IgD-negative memory B cell (primary cell): Measurements from ENCODE around the gene ZDHHC6. TPM values are rescaled to one million over a fixed set of nuclear protein-coding genes. Genes with fewer than 3 reads are reported as not detected.
"Not testable (repeated sequence)": the region's sequence is repeated elsewhere in the genome, so short reads cannot be mapped to it uniquely, and the experiment has no call there.

Experiments used
- H3K27ac Mint-ChIP-seq, 3 donors: one replicate each; pipeline ENCODE4 v1.8.0; 2020 to 2022; ENCODE audit warnings: mild to moderate bottlenecking in 3 of 3, mixed read lengths in 3 of 3, moderate library complexity in 1 of 3
- H3K27me3 Mint-ChIP-seq: one replicate; pipeline ENCODE4 v1.8.0; 2021; ENCODE audit warnings: mixed read lengths
- H3K36me3 Mint-ChIP-seq: one replicate; pipeline ENCODE4 v1.8.0; 2020; ENCODE audit warnings: mild to moderate bottlenecking, mixed read lengths
- H3K4me1 Mint-ChIP-seq, 3 donors: one replicate each; pipeline ENCODE4 v1.8.0; 2020 to 2022; ENCODE audit warnings: mixed read lengths in 3 of 3, mild to moderate bottlenecking in 1 of 3
- H3K4me3 Mint-ChIP-seq, 4 donors: one replicate each; pipeline ENCODE4 v1.8.0; 2020 to 2022; ENCODE audit warnings: mild to moderate bottlenecking in 4 of 4, mixed read lengths in 4 of 4, moderate library complexity in 3 of 4
- H3K9me3 Mint-ChIP-seq, 3 donors: one replicate each; pipeline ENCODE4 v1.8.0; 2020 to 2021; ENCODE audit warnings: mixed read lengths in 3 of 3, mild to moderate bottlenecking in 1 of 3
- polyA plus RNA-seq: library from polyadenylated mRNA; unstranded; fragments of 300-500 nt; fragmentation: Illumina TruSeq; gene quantifications from one replicate; pipeline ENCODE4 v1.2.3, GENCODE V29; 2021

The ZDHHC6 gene
- polyA plus RNA-seq, 1 donor from 2014 or later, result 37.0 TPM

DNA sequence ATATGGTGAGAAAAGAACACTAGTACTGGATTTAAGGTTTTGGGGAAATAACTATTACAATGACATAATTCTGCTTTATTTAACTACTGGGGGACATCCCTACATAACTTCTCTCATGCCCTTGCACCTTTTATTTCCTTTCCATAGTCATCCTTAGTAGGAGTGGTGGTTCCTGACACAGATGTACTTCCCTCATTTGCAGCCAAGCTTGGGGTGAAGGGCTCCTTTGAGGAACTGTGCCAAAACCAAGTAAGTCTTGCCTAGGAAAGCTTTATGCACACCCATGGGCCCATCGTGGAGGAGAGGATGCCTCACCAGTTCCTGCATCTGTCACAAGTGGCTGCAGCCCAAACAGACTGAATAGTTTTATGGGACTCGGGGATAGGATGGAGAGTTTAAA lies 20.6 kb downstream of the ZDHHC6 start:
- no peaks in the 10 kb centered on the region for H3K27me3 Mint-ChIP-seq
- H3K4me1 Mint-ChIP-seq, result peaks cover 6 to 9% (median 6%) of the 10 kb centered on the region in 3 donors
- H3K27ac Mint-ChIP-seq, result no peak overlapping the region
- H3K4me3 Mint-ChIP-seq, result no peak overlapping the region
- no peaks in the 10 kb centered on the region for H3K9me3 Mint-ChIP-seq
- H3K36me3 Mint-ChIP-seq, result peaks cover 4% of the 10 kb centered on the region

DNA sequence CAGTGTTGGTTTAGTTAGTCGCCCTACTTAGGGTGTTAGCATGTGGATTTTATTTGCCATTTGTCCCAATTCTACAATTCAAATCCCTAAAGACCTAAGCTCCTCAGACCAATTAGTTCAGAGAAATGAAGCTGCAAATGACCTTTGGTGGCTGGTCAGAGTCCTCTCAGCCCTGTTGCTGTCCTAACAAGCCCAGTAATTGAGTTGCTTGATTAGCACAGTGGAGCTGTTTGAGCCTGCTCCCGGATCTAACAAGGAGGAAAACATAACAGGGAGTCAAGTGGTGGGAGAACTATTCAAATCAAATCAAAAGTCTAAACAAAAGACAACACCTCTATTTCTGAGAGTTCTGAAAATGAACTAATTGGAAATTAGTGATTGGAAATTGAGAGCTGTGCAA lies 22.1 kb downstream of the ZDHHC6 start:
- H3K36me3 Mint-ChIP-seq, result peaks cover 1% of the 10 kb centered on the region
- H3K9me3 Mint-ChIP-seq, result no peaks in the 10 kb centered on the region
- H3K27ac Mint-ChIP-seq, result no peak overlapping the region
- peaks cover 6 to 9% (median 6%) of the 10 kb centered on the region in 3 donors for H3K4me1 Mint-ChIP-seq
- H3K4me3 Mint-ChIP-seq, result no peak overlapping the region
- no peaks in the 10 kb centered on the region for H3K27me3 Mint-ChIP-seq

DNA sequence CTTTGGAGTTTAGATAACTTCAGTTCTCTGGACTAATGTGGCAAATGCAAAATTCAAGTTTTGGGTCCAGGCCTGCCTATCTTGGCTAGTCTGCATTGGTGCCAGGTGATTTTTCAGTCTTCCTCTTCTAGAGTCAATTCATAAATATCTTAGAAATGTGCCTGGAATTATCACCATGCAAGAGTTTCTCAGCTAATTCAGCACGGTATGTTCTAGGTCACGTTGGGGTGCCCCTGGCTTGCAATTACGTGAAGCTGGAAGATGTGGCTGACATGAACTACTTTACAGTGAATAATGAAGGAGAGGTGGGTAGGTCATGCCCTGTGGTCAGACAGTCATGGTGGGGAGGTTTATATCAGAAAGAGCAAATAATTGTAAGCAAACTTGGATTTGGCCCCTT lies 25.0 kb downstream of the ZDHHC6 start:
- H3K9me3 Mint-ChIP-seq, result no peaks in the 10 kb centered on the region
- no peak overlapping the region for H3K4me3 Mint-ChIP-seq
- peak overlapping the region in 1 of 3 donors; percentile 71 for H3K27ac Mint-ChIP-seq
- peaks cover 7% of the 10 kb centered on the region for H3K36me3 Mint-ChIP-seq
- no peaks in the 10 kb centered on the region for H3K4me1 Mint-ChIP-seq
- no peaks in the 10 kb centered on the region for H3K27me3 Mint-ChIP-seq

GRCh38 chr10:112412696-112413095 lies 34.0 kb downstream of the ZDHHC6 start:
- Mint-ChIP-seq H3K27ac (no peak overlapping the region), H3K4me3 (no peak overlapping the region), H3K4me1 (peaks cover 0 to 1% (median 0%) of the 10 kb centered on the region in 3 donors), H3K36me3 (peaks cover 9% of the 10 kb centered on the region), H3K9me3 (peaks cover 0 to under 1% (median 0%) of the 10 kb centered on the region in 3 donors), H3K27me3 (no peaks in the 10 kb centered on the region)

DNA sequence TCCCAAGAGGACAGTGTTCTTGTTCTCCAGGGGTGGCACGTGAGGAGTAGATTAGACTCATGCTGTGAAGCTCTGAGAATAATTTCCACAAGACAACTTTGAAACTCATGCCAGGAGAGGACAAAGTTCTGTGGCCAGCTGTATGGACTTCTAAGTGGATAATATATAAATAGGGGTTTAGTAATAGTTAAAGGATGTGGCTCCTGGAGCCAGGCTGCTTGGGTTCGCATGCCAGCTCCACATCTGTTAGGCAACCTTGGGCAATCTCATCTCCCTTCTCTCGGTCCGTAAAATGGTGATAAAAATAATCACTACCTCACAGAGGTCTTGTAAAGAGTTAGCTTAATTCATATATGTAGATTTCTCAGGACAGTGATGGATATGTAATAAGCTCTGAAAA lies 37.0 kb downstream of the ZDHHC6 start:
- Mint-ChIP-seq H3K9me3 (peaks cover 0 to 3% (median 3%) of the 10 kb centered on the region in 3 donors), H3K36me3 (peaks cover 18% of the 10 kb centered on the region), H3K27ac (no peak overlapping the region), H3K4me1 (peaks cover 2 to 8% (median 4%) of the 10 kb centered on the region in 3 donors), H3K27me3 (no peaks in the 10 kb centered on the region), H3K4me3 (no peak overlapping the region)

- H3K9me3 Mint-ChIP-seq, result peaks cover 0 to 3% (median 3%) of the 10 kb centered on the region in 3 donors
- H3K4me3 Mint-ChIP-seq, result no peak overlapping the region
- no peaks in the 10 kb centered on the region for H3K27me3 Mint-ChIP-seq
- peaks cover 2 to 8% (median 4%) of the 10 kb centered on the region in 3 donors for H3K4me1 Mint-ChIP-seq
- H3K27ac Mint-ChIP-seq, result no peak overlapping the region
- H3K36me3 Mint-ChIP-seq, result peaks cover 18% of the 10 kb centered on the region
These were observed 37.4 kb downstream of the ZDHHC6 start for GRCh38 chr10:112409299-112409698.

DNA sequence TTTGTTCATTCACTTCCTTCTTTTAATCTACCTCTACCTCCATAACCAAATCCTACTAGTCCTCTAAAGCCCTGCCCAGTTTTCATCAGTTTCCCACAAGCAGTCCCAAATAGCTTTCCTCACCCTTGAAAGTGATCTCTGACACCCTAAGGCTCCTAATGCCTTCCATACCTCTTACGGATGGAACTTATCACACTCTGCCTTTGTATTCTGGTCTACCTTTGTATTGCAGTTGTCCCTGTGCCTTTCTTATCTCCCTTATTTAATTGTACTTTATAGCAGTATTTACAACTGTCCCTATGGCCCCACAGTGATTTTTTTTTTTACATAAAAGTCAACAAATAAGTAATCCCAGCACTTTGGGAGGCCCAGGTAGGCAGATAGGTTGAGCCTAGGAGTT lies 39.0 kb downstream of the ZDHHC6 start:
- Mint-ChIP-seq H3K27ac (no peak overlapping the region), H3K4me1 (peaks cover 2 to 8% (median 4%) of the 10 kb centered on the region in 3 donors), H3K4me3 (peak overlapping the region in 1 of 4 donors; percentile 58), H3K9me3 (peaks cover 0 to 3% (median 3%) of the 10 kb centered on the region in 3 donors), H3K36me3 (peaks cover 23% of the 10 kb centered on the region), H3K27me3 (no peaks in the 10 kb centered on the region)

DNA sequence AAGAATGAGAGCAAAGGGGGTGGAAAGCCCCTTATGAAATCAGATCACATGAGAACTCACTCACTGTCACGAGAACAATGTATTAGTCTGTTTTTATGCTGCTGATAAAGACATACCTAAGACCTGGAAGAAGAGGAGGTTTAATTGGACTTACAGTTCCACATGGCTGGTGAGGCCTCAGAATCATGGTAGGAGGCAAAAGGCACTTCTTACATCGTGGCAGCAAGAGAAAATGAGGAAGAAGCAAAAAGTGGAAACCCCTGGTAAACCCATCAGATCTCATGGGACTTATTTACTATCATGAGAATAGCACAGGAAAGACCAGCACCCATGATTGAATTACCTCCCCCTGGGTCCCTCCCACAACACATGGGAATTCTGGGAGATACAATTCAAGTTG lies 39.9 kb downstream of the ZDHHC6 start:
- H3K4me3 Mint-ChIP-seq, result peak overlapping the region in 1 of 4 donors; percentile 46
- H3K27ac Mint-ChIP-seq, result peak overlapping the region in 1 of 3 donors; percentile 87
- H3K27me3 Mint-ChIP-seq, H3K9me3 Mint-ChIP-seq, H3K4me1 Mint-ChIP-seq: not testable (repeated sequence)
- H3K36me3 Mint-ChIP-seq, result peaks cover 26% of the 10 kb centered on the region

- Mint-ChIP-seq H3K4me3 (no peak overlapping the region), H3K36me3 (peaks cover 28% of the 10 kb centered on the region), H3K4me1 (peaks cover 2 to 8% (median 4%) of the 10 kb centered on the region in 3 donors), H3K9me3 (peaks cover 0 to 3% (median 3%) of the 10 kb centered on the region in 3 donors), H3K27me3 (no peaks in the 10 kb centered on the region), H3K27ac (no peak overlapping the region)
These were observed 42.1 kb downstream of the ZDHHC6 start for GRCh38 chr10:112404617-112405016.

GRCh38 chr10:112402917-112403316 lies 43.8 kb downstream of the ZDHHC6 start:
- peaks cover 25% of the 10 kb centered on the region for H3K36me3 Mint-ChIP-seq
- peaks cover 2 to 8% (median 4%) of the 10 kb centered on the region in 3 donors for H3K4me1 Mint-ChIP-seq
- no peak overlapping the region for H3K4me3 Mint-ChIP-seq
- peak overlapping the region in 1 of 3 donors; percentile 20 for H3K27ac Mint-ChIP-seq
- peaks cover 0 to 3% (median 3%) of the 10 kb centered on the region in 3 donors for H3K9me3 Mint-ChIP-seq
- no peaks in the 10 kb centered on the region for H3K27me3 Mint-ChIP-seq

GRCh38 chr10:112397592-112397991 lies 49.1 kb downstream of the ZDHHC6 start:
- H3K36me3 Mint-ChIP-seq, result peaks cover 4% of the 10 kb centered on the region
- no peak overlapping the region for H3K27ac Mint-ChIP-seq
- H3K9me3 Mint-ChIP-seq, result no peaks in the 10 kb centered on the region
- H3K4me1 Mint-ChIP-seq, result peaks cover 0 to 6% (median 2%) of the 10 kb centered on the region in 3 donors
- H3K4me3 Mint-ChIP-seq, result no peak overlapping the region
- H3K27me3 Mint-ChIP-seq, result no peaks in the 10 kb centered on the region

DNA sequence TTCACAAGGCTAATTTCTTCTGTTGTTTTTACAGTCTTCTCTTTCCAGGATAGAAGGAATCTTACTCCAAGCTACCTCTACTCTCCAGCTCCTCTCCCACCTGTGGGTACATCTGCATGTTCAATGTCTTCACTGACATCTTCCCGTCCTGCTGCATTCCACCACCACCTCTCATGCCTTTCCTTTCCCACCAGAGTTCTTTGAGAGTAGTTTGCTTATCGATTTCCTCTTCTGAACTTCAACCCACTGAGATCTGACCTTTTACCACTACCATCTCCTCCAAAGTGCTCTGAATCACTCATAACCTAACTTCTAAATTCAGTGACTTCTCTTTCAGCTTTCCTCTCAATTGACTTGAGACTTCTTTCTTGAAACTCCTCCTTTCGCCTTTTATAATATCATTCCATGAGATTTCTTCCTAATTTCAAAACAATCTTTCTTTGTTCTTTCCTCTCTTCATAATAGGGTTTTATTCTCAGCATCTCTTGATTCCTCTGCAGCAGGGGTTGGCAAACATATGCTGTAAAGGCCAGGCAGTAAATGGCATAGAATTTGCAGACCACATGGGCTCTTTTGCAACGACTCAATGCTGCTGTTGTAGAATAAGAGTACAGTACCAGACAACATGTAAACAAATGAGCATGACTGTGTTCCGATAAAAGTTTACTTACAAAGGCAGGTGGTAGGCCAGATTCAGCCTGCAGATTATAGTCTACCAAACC lies 50.7 kb downstream of the ZDHHC6 start:
- no peak overlapping the region for H3K27ac Mint-ChIP-seq
- H3K4me3 Mint-ChIP-seq, result no peak overlapping the region
- H3K9me3 Mint-ChIP-seq, result no peaks in the 10 kb centered on the region
- peaks cover 2% of the 10 kb centered on the region for H3K36me3 Mint-ChIP-seq
- H3K4me1 Mint-ChIP-seq, result peaks cover 0 to 10% (median 4%) of the 10 kb centered on the region in 3 donors
- no peaks in the 10 kb centered on the region for H3K27me3 Mint-ChIP-seq

- Mint-ChIP-seq H3K27ac (no peak overlapping the region), H3K36me3 (no peaks in the 10 kb centered on the region), H3K27me3 (no peaks in the 10 kb centered on the region), H3K4me1 (peaks cover 3 to 13% (median 9%) of the 10 kb centered on the region in 3 donors), H3K9me3 (no peaks in the 10 kb centered on the region), H3K4me3 (no peak overlapping the region)
These were observed 52.2 kb downstream of the ZDHHC6 start for GRCh38 chr10:112394475-112394875.

GRCh38 chr10:112393827-112394226 lies 52.9 kb downstream of the ZDHHC6 start:
- no peaks in the 10 kb centered on the region for H3K27me3 Mint-ChIP-seq
- no peak overlapping the region for H3K27ac Mint-ChIP-seq
- H3K36me3 Mint-ChIP-seq, result no peaks in the 10 kb centered on the region
- peaks cover 8 to 19% (median 16%) of the 10 kb centered on the region in 3 donors for H3K4me1 Mint-ChIP-seq
- no peak overlapping the region for H3K4me3 Mint-ChIP-seq
- no peaks in the 10 kb centered on the region for H3K9me3 Mint-ChIP-seq

DNA sequence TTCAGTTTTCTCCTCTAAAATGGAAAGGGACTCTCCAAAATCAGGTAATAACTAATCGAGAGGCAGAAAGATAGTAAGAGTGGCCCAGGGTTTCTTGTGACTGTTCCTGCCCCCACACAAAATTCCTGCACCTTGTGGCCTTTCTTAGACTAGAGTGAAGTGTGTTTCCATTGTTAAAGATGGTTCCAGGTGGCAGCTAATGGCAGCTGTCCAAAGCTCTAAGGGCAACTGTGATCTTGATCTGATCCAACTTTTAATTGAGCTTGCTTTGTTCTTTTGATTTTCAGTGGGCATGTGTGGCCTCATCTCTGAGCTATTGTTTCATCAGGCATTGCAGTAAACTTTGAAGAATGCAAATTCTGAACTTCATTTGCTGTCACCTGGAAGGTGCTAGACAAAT lies 53.4 kb downstream of the ZDHHC6 start:
- Mint-ChIP-seq H3K27ac (peak overlapping the region in 2 of 3 donors; percentile 25 to 56), H3K4me3 (no peak overlapping the region), H3K9me3 (no peaks in the 10 kb centered on the region), H3K4me1 (peaks cover 13 to 24% (median 21%) of the 10 kb centered on the region in 3 donors), H3K36me3 (no peaks in the 10 kb centered on the region), H3K27me3 (no peaks in the 10 kb centered on the region)
